Activated CD4-positive, alpha-beta T cell treated with anti-CD3 and anti-CD28 coated beads for 24 hours (primary cell): Measurements from ENCODE around the gene F9.
"Not testable (repeated sequence)": the region's sequence is repeated elsewhere in the genome, so short reads cannot be mapped to it uniquely, and the experiment has no call there.

Source experiments
- DNase-seq, 2 donors: peaks; one replicate each; pipeline ENCODE4 v3.0.0-alpha.2; 2020; ENCODE audit warnings: low read depth in 2 of 2

Gene F9

DNA sequence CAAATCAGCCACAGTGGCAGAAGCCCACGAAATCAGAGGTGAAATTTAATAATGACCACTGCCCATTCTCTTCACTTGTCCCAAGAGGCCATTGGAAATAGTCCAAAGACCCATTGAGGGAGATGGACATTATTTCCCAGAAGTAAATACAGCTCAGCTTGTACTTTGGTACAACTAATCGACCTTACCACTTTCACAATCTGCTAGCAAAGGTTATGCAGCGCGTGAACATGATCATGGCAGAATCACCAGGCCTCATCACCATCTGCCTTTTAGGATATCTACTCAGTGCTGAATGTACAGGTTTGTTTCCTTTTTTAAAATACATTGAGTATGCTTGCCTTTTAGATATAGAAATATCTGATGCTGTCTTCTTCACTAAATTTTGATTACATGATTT lies at the start of gene F9:
Gene F9, plus strand, starts transcription at position 190 of the 400 bp plus-strand sequence. Its CDS starts 26 bp downstream, at position 216.
- no peak for DNase-seq

GRCh38 chrX:139483699-139484098 lies 46.8 kb upstream of the F9 start:
- no peak for DNase-seq

- no peak for DNase-seq
Observed at GRCh38 chrX:139484591-139484990, 45.9 kb upstream of the F9 start.

DNA sequence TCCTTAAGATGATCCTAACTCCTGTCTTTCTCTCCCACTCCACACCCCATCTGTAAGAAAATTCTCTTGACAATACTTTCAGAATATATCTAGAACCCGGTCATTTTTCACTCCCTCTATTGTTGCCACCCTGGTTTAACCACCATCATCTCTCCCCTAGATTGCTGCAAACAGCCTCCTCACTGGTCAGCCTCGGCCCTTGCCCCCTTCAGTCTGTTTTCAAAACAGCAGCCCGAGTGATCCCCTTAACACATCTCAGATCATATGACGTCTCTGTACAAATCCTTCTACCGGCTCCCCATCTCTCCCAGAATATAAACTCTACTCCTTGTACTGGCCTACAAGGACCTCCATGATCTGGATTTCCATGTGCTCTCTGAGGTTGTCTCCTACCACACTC lies 35.2 kb upstream of the F9 start:
- no peak for DNase-seq

GRCh38 chrX:139506333-139506732 lies 24.2 kb upstream of the F9 start:
- no peak for DNase-seq

GRCh38 chrX:139508099-139508498 lies 22.4 kb upstream of the F9 start:
- no peak for DNase-seq

- DNase-seq = no peak
Observed at GRCh38 chrX:139518475-139518874, 12.1 kb upstream of the F9 start.

DNA sequence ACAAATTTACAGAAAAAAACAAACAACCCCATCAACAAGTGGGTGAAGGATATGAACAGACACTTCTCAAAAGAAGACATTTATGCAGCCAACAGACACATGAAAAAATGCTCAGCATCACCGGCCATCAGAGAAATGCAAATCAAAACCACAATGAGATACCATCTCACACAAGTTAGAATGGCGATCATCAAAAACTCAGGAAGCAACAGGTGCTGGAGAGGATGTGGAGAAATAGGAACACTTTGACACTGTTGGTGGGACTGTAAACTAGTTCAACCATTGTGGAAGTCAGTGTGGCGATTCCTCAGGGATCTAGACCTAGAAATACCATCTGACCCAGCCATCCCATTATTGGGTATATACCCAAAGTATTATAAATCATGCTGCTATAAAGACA lies 1.7 kb upstream of the F9 start:
- DNase-seq = not testable (repeated sequence)

DNA sequence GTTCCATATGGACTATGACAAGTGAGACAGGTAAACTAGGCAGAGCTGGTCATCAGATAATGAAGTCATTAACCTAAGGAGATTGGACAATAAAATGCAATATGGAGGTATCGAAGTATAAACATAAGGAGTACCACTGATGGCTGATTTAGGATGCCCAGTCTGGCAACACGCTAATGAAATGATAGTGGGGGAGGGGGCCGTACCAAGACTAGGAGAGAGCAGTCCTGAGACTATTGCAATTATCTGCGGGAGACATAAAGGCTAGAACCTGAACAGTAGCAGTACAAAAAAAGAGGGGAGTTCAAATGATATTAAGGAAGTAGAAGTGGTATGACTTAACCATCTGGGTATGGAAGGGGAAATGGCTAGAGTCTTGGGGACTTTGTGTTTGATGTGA lies 2.3 kb downstream of the F9 start:
- DNase-seq = no peak

DNA sequence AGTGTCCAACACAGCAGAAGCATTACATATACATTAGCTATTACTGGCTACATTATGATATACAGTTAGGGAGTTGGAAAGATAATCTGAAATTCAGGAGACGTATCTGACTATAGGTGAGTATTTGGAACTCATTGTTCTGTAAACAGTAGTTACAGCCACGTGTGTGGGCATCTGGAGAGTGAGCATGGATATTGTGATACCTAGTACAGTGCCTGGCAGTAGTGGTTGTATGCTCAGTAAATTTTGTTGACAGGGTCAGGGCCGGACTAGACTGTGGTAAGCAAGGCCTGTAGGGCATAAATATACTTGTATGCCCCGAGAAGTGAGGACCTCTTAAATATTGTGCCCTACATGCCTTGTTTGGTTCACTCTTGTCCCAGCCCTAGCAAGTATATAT lies 2.9 kb downstream of the F9 start:
- DNase-seq = no peak

GRCh38 chrX:139538907-139539790 lies 8.6 kb downstream of the F9 start:
- DNase-seq = no peak

- DNase-seq = no peak
Observed at GRCh38 chrX:139542652-139543051, 12.1 kb downstream of the F9 start.

GRCh38 chrX:139543920-139544319 lies 13.4 kb downstream of the F9 start:
- DNase-seq = no peak

- no peak for DNase-seq
Observed at GRCh38 chrX:139544591-139544990, 14.1 kb downstream of the F9 start.

DNA sequence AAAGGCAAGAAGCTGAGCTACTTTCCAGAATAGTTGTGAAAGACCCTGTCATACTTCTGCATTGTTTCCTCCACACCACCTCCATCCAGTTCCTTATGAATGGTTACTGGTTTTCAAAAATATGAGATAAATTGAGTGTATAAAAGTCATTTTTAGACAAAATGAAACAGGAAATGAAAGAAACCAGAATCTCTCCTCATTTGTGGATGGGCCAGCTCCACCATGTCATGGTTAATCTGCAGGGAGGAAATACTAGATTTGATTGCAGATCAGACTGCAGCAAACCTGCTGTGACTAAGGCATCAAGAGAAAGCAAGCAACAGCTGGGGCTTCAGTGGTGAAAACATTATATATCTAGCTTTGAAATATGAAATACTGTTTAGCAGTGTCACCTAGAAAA lies 23.8 kb downstream of the F9 start:
- no peak for DNase-seq

- DNase-seq = no peak
Observed at GRCh38 chrX:139554991-139555675, 24.6 kb downstream of the F9 start.

GRCh38 chrX:139559383-139560042 lies 29.0 kb downstream of the F9 start:
- no peak for DNase-seq

DNA sequence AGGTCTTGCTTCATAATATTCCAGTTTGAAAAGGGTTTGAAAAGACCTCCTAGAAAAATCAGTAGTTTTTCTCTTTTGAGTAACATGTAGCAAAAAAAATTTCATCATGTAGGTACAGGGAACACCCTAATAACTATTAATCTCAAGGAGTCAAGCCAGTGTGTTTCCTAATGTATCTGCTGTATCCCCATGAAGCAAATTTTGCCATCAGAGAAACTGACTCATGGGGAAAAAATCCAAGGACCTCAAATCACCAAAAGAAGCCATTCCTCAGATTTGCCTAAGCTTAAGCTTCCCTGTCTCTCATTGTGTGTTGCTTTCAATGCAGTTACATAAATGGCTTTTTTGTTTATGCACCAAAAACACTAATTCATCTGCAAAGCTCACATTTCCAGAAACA lies 29.7 kb downstream of the F9 start:
- no peak for DNase-seq

DNA sequence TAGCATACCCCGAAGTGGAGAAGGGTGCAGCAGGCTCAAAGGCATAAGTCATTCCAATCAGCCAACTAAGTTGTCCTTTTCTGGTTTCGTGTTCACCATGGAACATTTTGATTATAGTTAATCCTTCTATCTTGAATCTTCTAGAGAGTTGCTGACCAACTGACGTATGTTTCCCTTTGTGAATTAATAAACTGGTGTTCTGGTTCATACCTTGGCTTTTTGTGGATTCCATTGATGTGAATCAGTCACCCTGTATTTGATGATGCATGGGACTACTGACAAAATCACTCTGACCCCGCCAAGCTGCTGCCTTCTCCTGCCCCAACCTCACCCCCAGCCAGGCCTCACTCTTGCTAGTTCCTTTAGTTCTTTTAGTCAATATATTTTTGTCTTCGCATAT lies 32.7 kb downstream of the F9 start:
- DNase-seq = no peak

DNA sequence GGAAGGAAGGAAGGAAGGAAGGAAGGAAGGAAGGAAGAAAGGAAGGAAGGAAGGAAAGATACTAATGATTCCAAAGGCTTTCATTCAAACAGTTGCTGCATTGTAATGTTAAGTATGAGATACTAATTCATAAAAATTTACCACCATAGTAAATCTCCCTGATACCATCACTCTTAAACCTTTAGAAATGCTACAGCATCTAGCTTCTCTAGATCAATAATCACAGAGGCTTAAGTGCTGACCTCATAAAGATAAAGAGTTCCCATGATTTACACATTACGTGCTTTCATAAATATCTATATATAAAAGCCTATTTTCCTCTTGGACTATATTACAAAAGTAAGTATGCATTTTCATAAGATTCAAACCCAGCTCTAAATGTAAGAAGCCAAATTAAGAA lies 36.4 kb downstream of the F9 start:
- DNase-seq = no peak

DNA sequence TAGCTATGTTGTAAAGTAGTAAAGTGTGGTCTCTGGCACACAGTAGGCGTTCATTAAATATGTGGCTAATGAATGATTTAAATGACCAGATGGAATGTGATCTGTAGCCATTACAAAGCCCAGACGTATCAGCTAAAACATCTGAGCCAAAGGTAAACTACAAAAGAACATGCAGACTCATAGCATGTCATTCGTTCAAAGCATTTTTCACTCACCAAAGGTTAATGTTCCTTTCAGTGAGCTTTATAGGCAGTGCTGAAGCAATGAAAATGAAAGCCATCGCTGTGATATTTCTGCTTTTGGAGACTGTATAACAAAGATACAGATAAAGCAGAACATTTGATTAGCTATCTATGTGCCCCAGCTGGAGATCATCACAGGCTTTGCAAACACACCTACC lies 50.5 kb downstream of the F9 start:
- no peak for DNase-seq

- no peak for DNase-seq
Observed at GRCh38 chrX:139585613-139586012, 55.1 kb downstream of the F9 start.

- no peak for DNase-seq
Observed at GRCh38 chrX:139596068-139596467, 65.5 kb downstream of the F9 start.
